GM21381 (cell line): ENCODE results near the gene PRM1.

Experiments used
- ATAC-seq: cut with Tn5 transposase; IDR thresholded peaks from one replicate; pipeline ENCODE4 v1.9.1; 2021; ENCODE audit warnings: mild to moderate bottlenecking, moderate library complexity; ENCODE audit not compliant: unreplicated experiment

PRM1 gene, protein sequence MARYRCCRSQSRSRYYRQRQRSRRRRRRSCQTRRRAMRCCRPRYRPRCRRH

DNA sequence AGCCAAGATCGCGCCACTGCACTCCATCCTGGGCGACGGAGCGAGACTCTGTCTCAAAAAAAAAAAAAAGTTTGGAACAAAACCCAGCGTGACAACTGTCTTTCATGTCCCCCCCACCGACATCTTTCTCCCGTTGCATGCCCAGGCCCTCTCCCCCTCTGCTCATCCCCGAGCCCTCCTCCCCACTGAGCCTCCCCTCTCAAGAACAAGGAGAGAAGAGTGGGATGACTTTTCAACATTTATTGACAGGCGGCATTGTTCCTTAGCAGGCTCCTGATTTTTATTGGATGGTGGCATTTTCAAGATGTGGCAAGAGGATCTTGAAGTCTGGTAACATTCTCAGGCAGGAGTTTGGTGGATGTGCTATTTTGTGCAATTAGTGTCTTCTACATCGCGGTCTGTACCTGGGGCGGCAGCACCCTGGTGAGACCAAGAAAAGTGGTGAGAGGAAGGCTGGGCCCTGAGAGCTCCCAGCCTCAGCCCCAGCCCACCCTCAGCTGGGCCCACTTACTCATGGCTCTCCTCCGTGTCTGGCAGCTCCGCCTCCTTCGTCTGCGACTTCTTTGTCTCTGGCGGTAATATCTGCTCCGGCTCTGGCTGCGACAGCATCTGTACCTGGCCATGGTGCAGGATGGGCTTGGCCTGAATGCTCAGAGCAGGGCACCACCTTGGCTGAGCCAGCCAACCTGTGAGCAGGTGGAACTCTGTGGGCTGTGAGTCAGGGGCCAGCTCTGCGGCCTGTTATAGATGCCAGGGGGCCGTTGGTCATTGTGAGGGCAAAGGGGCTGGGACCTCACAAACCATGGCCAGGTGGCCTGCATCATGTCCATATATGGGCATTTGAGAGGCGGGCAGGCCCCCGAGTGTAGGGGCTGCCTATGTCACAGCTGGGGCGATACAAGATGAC, at the start of gene PRM1:
Gene PRM1 (minus strand): TSS at position 715 of the 907 bp plus-strand sequence. CDS start 92 bp downstream, at position 623.
- no peak for ATAC-seq

DNA sequence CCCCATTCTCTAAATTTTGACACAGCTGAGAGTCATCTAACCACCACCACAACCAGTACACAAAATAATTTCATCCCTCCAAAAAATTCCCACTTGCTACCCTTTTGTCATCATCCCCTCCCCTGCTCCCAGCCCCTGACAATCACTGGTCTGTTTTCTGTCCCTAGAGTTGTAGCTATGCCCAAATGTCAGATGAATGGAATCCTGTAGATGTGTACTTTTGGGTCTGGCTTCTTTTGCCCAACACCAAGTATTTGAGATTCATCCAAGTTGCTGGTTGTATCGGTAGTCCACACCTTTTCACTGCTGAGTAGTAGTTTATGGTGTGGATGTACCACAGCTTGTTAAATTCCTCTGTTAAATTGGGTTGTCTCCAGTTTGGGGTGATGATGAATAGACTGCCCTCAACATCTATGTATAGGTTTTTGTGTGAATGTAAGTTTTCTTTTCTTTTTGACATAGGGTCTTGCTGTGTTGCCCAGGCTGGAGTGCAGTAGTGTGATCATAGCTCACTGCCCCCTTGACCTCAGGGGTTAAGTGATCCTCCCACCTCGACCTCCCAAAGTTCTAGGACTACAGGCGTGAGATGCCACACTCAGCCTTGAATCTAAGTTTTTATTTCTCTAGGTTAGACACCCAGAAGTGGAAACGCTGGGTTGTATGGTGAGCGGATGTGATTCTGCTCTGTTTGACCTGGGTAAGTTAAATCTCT, 49.6 kb upstream of the PRM1 start:
- ATAC-seq = no peak

DNA sequence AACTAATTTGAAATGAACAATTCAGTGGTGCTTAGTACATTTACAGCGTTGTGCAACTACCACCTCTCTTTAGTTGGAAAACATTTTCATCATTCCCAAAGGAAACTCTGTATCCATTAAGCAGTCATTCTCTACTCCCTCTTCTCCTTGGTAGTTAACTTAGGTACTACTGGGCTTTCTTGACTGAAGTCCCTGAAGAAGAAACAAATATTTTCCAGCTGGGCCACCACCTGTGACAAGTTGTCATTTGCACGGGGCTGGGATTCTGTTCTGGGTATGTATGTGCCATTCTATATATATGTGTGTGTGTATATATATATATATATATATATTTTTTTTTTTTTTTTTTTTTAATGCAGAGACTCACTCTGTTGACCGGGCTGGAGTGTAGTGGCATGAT, 48.8 kb upstream of the PRM1 start:
- no peak for ATAC-seq

DNA sequence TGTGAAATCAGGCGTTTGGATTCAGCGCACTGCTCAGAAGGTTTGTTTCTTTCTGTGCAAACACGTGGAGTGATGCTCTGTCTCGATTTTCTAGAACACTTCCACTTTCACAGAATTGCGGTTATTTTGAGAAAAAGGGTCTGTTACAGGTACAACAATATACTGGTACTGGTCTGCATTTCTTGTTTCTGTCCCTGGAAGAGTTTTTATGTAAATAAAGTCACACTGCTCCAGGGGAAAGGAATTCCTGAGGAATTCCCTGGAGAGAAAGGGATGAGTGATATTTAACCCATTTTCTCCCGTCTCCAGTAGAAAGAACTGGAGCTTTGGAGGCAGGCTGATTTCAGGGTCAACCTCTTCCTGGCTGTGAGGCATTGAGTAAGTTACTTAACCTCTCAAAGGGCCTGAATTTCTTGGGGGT, 48.0 kb upstream of the PRM1 start:
- no peak for ATAC-seq

DNA sequence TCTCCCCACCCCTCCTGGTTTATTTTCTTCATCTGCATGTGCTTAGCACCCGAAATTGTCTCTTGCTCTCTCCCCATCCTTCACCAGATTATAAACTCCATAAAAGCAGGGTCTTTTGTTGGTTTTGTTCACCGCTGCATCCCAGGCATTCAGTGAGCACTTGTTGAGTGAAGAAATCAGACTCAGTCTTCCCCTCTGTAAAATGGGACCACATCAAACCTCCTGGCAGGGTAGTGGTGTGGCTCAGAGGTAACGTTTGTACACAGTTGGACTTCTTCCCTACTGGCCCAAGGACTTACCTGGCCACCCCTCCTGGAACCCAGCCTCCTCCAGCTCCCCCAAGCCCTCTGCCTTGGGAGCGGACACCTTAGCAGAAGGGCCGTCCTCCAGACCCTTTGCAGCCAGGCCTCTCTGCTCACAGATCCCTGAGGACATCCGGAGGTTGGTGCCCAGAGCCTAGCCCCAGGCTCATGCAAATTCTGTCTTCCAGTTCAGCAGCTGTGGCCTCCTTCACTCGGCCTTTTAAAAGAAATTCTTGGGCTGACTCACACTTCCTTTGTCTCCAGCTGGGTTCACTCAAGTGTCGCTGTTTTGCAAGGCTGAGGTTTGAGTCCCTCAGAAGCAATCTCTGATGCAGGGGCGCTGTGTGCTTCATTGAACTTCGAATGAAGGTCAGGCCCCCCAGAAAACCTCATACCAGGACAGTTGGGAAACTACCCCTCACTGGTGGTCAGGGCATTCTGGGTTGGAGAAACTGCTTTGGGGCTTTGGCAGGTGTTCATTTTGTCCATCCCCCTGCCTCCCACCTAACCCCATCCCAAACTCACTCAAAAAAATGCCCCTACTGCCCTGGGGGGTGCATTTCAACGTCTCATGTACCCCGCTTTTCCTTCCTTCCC, 47.3 kb upstream of the PRM1 start:
- ATAC-seq = peak; percentile 69

DNA sequence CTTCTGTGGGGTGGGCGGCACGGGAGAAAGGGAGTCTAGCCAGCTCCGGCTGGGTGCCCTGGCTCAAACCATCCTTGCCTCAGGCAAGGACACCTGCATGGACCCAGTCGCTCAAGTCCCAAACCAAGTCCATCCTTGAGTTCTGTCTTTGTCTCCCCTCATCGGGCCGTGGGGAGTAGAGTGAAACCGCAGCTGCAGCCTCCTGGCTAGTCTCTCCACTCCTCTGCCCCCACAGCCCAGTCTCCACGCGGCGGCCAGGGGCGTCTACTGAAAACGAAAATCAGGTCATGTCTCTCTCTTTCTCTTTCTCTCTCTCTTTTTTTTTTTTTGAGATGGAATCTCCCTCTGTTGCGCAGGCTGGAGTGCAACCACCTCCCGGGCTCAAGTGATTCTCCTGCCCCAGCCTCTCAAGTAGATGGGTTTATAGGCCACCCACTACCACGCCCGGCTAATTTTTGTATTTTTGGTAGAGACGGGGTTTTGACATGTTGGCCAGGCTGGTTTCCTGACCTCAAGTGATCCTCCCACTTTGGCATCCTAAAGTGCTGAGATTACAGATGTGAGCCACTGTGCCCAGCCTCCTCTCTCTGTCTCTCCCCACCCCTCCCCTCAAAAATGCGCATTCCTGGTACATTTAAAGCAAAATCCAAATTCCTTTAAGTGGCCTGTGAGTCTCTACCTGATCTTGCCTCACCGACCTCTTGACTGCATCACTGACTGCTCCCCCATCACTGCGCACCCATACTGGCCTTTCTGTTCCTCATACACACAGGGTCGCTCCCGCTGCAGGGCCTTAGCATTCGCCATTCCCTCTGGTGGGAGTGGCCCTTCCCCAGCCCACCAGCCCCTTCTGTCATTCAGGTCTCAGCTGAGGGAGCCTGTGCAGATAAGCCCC, 46.4 kb upstream of the PRM1 start:
- ATAC-seq = peak; percentile 31

DNA sequence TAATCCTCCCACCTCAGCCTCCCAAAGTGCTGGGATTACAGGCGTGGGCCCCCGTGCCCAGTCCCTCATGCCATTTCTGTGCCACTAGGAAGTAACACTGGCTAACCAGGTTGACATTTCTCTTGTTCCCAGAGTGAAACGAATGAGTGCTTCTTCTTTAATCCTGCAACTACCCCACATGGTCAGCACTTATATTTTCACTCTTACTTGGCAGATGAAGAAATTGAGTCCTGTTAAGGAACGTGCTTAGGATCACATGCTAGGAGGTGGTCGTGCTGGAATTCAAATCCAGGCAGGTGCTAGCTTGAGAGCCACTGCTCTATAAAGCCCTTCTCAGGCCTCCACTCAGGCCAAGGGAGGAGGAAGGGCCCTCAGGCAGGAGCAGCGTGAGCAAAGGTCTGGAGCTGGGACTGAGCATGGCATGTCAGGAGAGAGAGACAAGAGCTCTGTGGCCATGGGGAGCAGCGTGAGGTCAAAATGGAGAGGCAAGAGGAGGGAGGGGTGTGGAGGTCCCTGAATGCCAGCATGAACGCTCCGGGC, 45.7 kb upstream of the PRM1 start:
- no peak for ATAC-seq

DNA sequence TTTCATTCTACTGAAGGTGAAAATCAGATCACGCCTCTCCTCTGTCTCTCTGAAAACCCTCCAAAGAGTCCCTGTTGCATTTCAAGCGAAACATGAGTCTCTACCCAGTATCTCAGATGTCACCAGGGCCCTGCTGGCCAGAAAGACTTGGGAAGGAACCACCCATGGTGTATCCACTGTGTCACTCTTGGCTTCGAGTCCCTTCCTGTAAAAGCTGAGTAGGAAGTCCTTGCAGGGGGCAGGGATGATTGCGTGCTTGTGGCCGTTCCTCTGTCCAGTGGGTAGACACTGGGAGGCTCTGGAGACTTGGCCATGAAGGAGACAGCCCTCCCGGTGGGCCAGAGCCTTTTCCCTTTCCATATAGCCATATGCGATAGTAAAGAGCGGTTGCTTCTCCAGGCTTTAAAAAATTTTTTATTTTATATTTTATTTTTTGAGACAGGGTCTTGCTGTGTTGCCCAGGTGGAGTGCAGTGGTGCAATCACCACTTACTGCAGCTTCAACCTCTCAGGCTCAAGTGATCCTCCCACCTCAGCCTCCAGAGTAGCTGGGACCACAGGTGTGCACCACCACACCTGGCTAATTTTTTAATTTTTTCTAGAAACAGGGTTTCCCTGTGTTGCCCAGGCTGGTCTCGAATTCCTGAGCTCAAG, 45.1 kb upstream of the PRM1 start:
- no peak for ATAC-seq

DNA sequence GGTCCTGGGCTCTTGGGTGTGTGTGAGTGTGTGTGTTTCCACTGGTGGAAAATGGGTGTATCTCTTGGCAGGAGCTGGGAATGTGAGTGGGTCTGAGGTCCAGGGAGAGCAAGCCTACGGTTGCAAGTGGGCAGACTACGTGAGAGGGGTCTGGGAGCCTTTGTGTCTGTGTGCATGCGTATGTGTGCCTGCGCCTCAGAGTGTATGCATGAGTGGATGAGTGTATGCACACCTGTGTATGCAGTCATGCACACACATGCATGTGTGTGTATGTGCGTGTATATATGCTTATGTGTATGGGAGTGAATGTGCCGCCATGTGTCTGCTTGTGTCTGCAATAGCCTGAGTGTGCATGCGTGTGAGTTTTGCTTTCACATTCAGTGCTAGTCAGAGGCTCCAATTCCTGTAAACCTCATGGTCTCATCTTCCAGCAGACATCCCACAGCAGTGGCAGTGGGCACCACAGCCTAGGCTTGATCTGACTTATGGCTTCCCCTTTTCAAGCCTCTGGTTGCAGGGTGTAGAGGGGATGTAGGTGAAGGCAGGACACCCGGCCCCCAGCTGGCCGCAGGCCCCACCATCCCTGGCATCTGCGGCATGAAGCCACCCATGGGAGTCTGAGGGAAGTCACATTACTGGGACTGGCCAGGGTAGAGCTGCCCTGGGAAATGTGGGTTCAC, 44.4 kb upstream of the PRM1 start:
- ATAC-seq = no peak

DNA sequence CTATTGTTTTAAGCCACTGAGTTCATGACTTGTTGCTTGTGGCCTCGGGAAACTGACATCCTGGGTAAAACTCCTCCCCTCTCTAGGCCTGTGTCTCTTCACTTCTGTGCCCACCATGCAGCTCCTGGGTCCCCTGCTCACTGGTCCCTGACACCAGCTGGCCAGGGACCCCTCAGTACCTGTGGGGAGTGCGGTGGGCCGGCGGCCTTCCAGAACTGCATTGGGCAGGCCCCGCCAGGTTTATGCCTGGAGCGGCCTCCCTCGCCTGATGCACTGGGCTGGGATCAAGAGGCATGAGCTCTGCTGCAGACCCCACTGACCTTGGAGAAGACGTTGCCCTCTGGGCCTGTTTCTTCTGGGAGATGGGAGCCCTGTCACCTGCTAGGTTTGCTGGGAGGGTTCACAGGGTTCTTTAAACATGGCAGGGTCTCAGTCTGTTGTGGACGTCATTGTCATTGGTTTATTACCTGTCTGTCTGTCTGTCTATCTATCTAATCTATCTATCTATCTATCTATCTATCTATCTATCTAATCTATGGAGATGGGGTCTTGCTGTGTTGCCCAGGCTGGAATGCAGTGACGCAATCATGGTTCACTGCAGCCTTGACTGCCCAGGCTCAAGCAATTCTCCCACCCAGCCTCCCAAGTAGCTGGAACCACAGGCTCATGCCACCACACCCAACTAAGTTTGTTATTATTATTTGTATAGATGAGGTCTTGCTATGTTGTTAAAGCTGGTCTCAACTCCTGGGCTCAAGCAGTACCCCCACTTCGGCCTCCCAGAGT, 42.6 kb upstream of the PRM1 start:
- ATAC-seq = no peak

DNA sequence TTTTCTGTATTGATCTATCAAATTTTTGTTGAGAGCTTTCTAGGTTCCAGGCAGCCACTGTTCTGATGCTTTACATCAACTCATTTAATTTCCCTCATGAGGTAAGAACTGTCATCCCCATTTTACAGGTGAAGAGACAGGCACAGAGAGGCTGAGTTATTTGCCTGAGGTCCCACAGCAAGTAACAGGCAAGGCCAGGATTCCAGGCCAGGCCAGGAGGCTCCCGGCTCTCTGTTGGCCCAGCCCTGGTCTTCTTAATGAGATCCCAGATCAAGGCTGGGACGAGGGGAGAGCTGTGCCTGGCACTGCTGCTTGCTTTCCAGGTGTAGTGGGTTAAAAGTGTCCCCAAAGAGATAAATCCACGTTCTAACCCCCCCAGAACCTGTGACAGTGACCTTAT, 41.7 kb upstream of the PRM1 start:
- no peak for ATAC-seq

DNA sequence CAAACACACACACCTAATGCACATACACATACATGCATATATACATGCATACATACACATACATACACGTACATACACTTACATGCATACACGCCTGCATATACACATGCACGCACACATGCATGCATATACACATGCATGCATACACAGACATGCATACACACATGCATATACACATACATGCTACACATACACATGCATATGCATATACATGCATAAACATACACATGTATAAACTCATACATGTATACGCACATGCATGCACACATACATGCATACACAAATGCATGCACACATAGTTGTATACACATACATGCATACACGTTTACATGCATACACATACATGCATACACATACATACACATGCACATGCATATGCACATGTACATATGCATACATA, 40.5 kb upstream of the PRM1 start:
- no peak for ATAC-seq

DNA sequence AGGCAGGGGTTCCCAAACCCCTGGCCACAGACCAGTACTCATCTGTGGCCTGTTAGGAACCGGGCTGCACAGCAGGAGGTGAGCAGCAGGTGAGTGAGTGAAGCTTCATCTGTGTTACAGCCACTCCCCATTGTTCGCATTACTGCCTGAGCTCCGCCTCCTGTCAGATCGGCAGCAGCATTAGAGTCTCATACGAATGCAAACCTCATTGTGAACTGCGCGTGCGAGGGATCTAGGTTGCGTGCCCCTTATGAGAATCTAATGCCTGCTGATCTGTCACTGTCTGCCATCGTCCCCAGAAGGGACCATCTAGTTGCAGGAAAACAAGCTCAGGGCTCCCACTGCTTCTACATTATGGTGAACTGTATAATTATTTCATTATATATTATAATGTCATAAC, 39.0 kb upstream of the PRM1 start:
- ATAC-seq = no peak

DNA sequence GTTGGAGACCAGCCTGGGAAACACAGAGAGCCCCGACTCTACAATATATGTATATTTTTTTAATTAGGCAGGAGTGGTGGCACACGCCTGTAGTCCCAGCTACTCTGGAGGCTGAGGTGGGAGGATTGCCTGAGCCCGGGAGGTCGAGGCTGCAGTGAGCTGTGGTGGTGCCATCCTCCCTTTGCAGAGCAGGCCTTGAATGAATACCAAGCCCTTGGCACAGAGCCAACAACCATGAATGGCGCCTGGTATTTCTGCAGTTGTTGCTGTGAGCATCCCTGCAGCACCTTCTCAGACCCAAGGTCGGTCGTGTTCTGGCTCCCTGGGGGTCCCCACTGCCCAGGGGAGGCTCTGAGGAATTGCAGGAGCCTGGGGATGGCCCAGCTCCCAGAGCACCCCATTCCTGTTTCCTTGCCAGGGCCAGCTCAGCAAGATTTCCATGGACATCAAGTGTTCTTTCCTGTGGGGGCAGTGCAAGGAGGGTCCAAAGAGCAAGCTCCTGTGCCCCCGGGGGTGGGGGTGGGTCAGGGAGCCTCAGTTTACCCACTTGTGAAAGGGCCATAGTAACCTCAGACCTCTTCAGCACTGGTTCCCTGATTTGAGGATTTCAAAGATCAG, 38.5 kb upstream of the PRM1 start:
- no peak for ATAC-seq

DNA sequence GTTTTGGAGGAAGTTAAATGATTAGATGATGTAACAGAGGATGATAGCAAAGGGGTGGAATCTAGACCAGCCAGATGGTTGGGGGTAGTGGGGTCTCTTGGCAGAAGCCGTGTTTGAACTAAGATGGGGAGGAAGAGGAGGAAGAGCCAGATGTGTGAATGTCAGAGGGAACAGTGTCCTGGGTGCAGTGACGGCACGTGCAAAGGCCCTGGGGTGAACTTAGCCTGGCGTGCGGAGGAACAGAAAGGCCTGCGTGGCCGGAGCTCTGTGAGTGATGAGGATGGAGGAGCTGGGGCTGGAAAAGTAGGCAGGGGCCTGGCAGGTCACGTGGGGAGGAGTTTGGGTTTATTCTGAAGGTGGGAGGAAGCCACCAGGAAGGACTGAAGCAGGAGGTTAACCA, 37.7 kb upstream of the PRM1 start:
- no peak for ATAC-seq

DNA sequence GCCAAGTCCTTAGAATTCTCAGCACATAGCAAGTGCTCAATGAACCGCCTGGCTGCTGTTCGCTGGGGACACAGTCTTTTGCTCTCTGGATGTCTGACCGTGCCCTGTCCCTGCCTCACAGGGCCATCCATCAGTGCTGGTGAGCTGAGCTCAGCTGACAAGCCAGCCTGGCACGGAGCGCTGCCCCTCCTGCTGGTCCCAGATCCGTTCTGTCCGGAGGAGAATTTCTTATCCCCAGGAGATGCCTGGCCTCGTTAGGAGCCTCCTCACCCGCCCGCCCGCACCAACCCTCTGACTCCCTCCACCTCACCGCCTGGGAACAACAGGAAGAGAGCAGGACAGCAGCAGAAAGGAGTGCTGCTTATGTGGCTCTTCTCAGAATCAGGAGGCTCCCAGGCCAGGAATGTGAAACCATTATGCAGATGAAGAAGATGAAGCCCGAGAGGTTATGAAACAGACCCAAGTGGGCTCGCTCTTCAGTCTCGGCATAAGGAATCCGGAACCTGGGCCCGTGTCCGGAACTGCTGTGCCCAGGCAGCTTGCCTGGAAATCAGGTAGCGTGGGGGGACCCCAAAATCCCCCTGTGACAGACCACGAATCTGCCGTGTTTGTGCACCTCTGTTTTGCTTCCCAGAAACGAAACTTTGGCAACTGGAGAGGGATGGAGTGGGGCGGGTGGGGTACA, 35.3 kb upstream of the PRM1 start:
- no peak for ATAC-seq

DNA sequence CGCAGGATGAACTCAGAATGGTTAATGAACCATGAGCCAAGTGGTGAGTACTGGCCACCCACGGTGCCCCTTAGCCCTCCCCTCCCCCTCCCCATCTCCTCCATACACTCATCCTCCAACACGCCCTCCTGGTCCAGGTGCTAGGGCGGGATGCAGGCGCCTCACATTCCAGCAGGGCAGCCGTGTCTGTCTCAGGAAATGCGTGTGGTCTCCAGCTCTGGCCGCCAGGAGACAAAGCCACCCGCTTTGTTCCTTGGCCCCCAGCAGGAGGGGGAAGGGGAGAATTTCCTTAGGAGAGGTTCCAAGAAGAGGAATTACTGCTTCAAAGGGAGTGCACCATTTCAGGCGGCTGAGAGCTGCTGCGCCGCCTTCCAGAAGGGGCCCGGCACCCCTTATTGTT, 34.4 kb upstream of the PRM1 start:
- ATAC-seq = no peak
